HUES6 (cell line): ENCODE data around the gene TRAF7.

Experiments
- H3K27ac ChIP-seq: 2 replicates; pipeline ENCODE4 v1.7.0; 2013; ENCODE audit warnings: low read depth, mild to moderate bottlenecking, low read length, inconsistent platforms
- H3K27me3 ChIP-seq: 2 replicates; pipeline ENCODE4 v1.6.1; 2013; ENCODE audit warnings: low read length; ENCODE audit not compliant: control insufficient read depth, insufficient read depth
- H3K36me3 ChIP-seq: 2 replicates; pipeline ENCODE4 v1.6.1; 2013; ENCODE audit warnings: low read length; ENCODE audit not compliant: control insufficient read depth, insufficient read depth
- H3K4me1 ChIP-seq: 2 replicates; pipeline ENCODE4 v1.6.1; 2013; ENCODE audit warnings: low read length; ENCODE audit not compliant: control insufficient read depth, insufficient read depth
- H3K4me3 ChIP-seq: 2 replicates; pipeline ENCODE4 v1.5.1; 2013; ENCODE audit warnings: low read depth, low read length
- H3K9ac ChIP-seq: one replicate; pipeline ENCODE4 v1.6.1; 2013; ENCODE audit warnings: mild to moderate bottlenecking, low read length
- H3K9me3 ChIP-seq: 2 replicates; pipeline ENCODE4 v1.6.1; 2013; ENCODE audit warnings: low read depth, low read length; ENCODE audit not compliant: control insufficient read depth, insufficient read depth

The TRAF7 gene

GRCh38 chr16:2179576-2179975, 24.0 kb downstream of the TRAF7 start:
- Histone ChIP-seq H3K4me3 (no peak overlapping the region), H3K4me1 (peaks cover 4% of the 10 kb centered on the region; the same call in 1 of the 2 replicates)

GRCh38 chr16:2180461-2180860, 24.9 kb downstream of the TRAF7 start:
- Histone ChIP-seq H3K9ac (no peak overlapping the region), H3K27ac (no peak overlapping the region), H3K36me3 (peaks cover 20% of the 10 kb centered on the region), H3K4me3 (no peak overlapping the region), H3K4me1 (peaks cover 4% of the 10 kb centered on the region; the same call in 1 of the 2 replicates), H3K27me3 (peaks cover 3% of the 10 kb centered on the region; the same call in 1 of the 2 replicates), H3K9me3 (no peaks in the 10 kb centered on the region)

More at GRCh38 chr16:2179576-2179975, 24.0 kb downstream of the TRAF7 start:
- peaks cover 3% of the 10 kb centered on the region; the same call in 1 of the 2 replicates for H3K27me3 ChIP-seq
- H3K9ac ChIP-seq = no peak overlapping the region
- H3K36me3 ChIP-seq = peaks cover 29% of the 10 kb centered on the region
- H3K9me3 ChIP-seq = no peaks in the 10 kb centered on the region
- no peak overlapping the region for H3K27ac ChIP-seq

DNA sequence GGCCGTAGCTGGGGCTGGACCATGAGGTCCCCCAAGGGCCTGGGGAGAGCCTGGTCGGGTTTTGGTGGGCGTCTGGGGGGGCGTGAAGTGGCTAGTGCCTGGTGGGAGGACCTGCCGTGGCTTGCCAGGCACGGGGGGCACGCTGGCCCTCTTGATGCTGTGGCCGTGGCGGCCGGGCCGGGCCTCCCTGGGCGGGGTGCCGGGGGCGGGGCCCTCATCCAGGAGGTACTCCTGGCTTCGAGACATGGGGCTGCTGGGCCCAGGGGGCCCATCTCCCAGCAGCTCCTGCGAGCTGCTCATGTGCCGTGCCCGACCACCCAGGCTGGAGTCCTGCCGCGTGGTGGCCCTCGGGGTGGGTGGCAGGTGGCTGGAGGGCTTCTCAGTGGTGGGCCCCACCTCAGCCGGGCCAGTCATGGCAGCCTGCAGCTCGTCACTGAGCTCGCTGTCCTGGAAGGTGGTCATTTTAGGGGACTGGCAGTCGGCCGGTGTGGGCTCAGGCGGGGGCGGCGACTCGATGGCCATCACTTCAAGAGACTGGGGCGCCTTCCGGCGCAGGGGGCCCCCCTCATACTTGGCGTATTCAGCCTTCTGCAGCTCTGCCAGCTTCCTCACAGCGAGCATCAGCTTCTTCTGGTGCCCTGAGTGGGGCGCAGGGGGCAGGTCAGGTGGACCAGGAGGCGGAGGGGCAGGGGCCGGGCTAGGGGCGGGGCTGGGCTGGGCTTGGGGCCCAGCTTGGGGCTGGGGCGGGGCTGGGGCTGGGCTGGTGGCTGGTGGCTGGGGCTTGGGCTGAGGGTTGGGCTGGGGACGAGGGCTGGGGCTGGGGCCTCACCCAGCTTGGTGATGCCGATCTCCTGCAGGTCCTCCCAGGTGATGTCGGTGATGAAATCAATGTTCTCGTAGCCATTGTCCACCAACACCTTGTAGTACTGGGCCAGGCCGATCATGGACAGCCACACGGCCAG, 25.7 kb downstream of the TRAF7 start:
- no peaks in the 10 kb centered on the region for H3K9me3 ChIP-seq
- H3K9ac ChIP-seq = no peak overlapping the region
- H3K4me1 ChIP-seq = peaks cover 4% of the 10 kb centered on the region; the same call in 1 of the 2 replicates
- H3K27ac ChIP-seq = no peak overlapping the region
- H3K27me3 ChIP-seq = peaks cover 3% of the 10 kb centered on the region; the same call in 1 of the 2 replicates
- H3K4me3 ChIP-seq = no peak overlapping the region
- H3K36me3 ChIP-seq = peaks cover 12% of the 10 kb centered on the region

- peaks cover 4% of the 10 kb centered on the region; the same call in 1 of the 2 replicates for H3K4me1 ChIP-seq
- H3K27me3 ChIP-seq = peaks cover 3% of the 10 kb centered on the region; the same call in 1 of the 2 replicates
- H3K36me3 ChIP-seq = peaks cover 7% of the 10 kb centered on the region
- no peak overlapping the region for H3K4me3 ChIP-seq
- H3K9ac ChIP-seq = no peak overlapping the region
- H3K9me3 ChIP-seq = no peaks in the 10 kb centered on the region
- no peak overlapping the region for H3K27ac ChIP-seq
Measured at GRCh38 chr16:2181952-2182351, 26.4 kb downstream of the TRAF7 start.

DNA sequence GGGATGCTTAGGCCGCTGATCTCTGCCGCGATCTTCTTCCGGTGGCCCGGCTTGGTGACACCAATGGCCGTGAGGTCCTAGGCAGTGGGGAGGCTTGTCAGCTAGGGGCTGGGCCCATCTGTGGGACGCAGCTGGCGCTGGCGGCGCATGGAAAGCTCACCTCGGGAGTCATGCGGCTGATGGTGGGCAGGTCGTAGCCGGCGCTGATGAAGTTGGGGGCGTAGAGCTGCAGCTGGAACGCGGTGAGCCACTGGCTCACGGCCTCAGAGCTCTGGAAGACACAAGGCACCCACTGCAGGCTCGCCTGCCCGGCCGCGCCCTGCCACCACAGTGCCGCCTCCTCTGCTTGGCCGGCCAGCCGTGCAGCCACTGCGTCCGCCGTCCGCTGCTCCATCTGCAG, 28.1 kb downstream of the TRAF7 start:
- no peak overlapping the region for H3K27ac ChIP-seq
- H3K27me3 ChIP-seq = peaks cover 3% of the 10 kb centered on the region; the same call in 1 of the 2 replicates
- no peak overlapping the region for H3K4me3 ChIP-seq
- peaks cover 4% of the 10 kb centered on the region; the same call in 1 of the 2 replicates for H3K4me1 ChIP-seq
- H3K9ac ChIP-seq = no peak overlapping the region
- no peaks in the 10 kb centered on the region for H3K36me3 ChIP-seq
- no peaks in the 10 kb centered on the region for H3K9me3 ChIP-seq

DNA sequence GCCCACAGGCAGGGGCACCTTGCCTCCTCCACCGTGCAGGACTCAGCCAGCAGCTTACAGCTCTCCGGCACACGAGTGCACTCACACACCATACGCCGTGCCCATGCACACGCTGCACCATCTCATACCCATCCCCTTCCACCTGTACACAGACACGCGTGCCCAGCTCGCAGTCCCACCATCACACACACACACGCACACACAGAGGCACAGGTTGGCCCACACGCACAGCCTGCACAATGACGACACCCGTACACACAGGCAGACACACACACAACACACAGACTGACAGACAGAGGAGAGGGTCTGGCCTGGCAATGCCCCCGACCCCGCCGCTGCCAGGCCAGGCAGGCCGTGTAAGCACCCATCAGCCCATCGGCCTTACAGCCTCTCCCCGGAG, 28.8 kb downstream of the TRAF7 start:
- peaks cover 4% of the 10 kb centered on the region; the same call in 1 of the 2 replicates for H3K4me1 ChIP-seq

GRCh38 chr16:2184962-2185361, 29.4 kb downstream of the TRAF7 start:
- H3K4me3 ChIP-seq = no peak overlapping the region
- H3K4me1 ChIP-seq = peaks cover 4% of the 10 kb centered on the region; the same call in 1 of the 2 replicates
- no peaks in the 10 kb centered on the region for H3K36me3 ChIP-seq
- H3K27ac ChIP-seq = no peak overlapping the region
- H3K9ac ChIP-seq = no peak overlapping the region
- no peaks in the 10 kb centered on the region for H3K9me3 ChIP-seq
- no peaks in the 10 kb centered on the region for H3K27me3 ChIP-seq

More for the DNA sequence above, 28.8 kb downstream of the TRAF7 start:
- Histone ChIP-seq H3K27ac (no peak overlapping the region), H3K27me3 (peaks cover 2% of the 10 kb centered on the region; the same call in 1 of the 2 replicates), H3K4me3 (no peak overlapping the region), H3K9ac (no peak overlapping the region), H3K9me3 (no peaks in the 10 kb centered on the region), H3K36me3 (no peaks in the 10 kb centered on the region)

DNA sequence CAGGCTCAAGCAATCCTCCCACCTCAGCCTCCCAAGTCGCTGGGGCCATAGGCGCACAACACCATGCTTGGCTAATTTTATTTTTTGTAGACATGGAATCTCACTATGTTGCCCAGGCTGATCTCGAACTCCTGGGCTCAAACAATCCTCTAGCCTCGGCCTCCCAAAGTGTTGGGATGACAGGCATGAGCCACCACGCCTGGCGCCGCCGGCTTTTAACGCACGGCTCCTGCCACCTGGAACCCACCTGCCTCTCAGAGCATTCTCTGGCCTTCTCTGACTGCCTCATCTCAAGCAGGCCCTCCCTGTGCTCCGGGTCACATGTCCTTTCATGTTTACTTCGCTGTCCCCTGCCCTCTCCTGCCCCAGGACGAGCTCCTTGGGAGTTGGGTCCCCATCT, 30.5 kb downstream of the TRAF7 start:
- H3K9ac ChIP-seq = no peak overlapping the region
- H3K9me3 ChIP-seq = no peaks in the 10 kb centered on the region
- H3K27ac ChIP-seq = no peak overlapping the region

DNA sequence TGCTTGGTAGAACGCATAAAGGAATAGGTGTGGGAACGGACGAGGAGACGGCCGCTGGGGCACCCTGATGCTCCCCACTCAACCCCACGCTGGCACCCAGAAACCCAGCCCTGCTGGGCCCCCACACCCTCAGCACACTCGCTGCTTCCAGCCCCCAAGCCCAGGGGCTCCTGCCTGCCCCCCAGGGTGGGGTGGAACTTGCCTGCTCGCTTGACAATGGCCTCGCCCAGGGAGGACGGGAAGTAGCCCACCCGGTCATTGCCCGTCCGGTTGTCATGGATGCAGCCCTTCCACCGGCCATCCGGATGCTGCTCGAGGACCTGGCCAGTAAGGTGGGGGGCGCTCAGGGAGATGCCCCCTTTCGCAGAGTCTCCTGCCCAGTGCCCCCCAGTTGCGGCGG, 30.9 kb downstream of the TRAF7 start:
- peaks cover 4% of the 10 kb centered on the region; the same call in 1 of the 2 replicates for H3K4me1 ChIP-seq
- no peaks in the 10 kb centered on the region for H3K36me3 ChIP-seq
- H3K27ac ChIP-seq = no peak overlapping the region
- H3K9ac ChIP-seq = no peak overlapping the region
- no peaks in the 10 kb centered on the region for H3K9me3 ChIP-seq
- no peaks in the 10 kb centered on the region for H3K27me3 ChIP-seq
- H3K4me3 ChIP-seq = no peak overlapping the region

More for the DNA sequence above, 30.5 kb downstream of the TRAF7 start:
- Histone ChIP-seq H3K36me3 (no peaks in the 10 kb centered on the region), H3K4me1 (peaks cover 4% of the 10 kb centered on the region; the same call in 1 of the 2 replicates), H3K27me3 (no peaks in the 10 kb centered on the region), H3K4me3 (no peak overlapping the region)

- Histone ChIP-seq H3K4me1 (no peaks in the 10 kb centered on the region), H3K9me3 (no peaks in the 10 kb centered on the region), H3K4me3 (no peak overlapping the region), H3K36me3 (no peaks in the 10 kb centered on the region), H3K27ac (no peak overlapping the region), H3K27me3 (no peaks in the 10 kb centered on the region), H3K9ac (no peak overlapping the region)
Measured at GRCh38 chr16:2187212-2187611, 31.6 kb downstream of the TRAF7 start.

DNA sequence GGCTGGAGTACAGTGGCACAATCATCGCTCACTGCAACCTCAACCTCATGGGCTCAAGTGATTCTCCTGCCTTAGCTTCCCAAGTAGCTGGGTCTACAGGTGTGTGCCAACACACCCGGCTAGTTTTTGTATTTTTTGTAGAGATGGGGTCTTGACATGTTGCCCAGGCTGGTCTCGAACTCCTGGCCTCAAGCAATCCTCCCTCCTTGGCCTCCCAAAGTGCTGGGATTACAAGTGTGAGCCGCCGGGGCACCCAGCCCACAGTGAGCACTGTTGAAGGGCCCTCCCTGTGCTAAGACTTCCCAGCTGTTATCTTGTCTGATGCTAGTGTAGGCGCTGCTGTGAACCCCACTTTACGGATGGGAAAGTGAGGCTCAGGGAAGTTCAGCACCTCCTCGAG, 32.8 kb downstream of the TRAF7 start:
- Histone ChIP-seq H3K4me1 (no peaks in the 10 kb centered on the region), H3K36me3 (no peaks in the 10 kb centered on the region), H3K9me3 (no peaks in the 10 kb centered on the region), H3K27ac (no peak overlapping the region), H3K4me3 (no peak overlapping the region), H3K9ac (no peak overlapping the region), H3K27me3 (no peaks in the 10 kb centered on the region)
